ENCODE results near the gene OR2T35.

GRCh38 chr1:248627971-248628844 is 16.9 kb downstream of the OR2T35 start:
- TF ChIP-seq, protein P1, sequence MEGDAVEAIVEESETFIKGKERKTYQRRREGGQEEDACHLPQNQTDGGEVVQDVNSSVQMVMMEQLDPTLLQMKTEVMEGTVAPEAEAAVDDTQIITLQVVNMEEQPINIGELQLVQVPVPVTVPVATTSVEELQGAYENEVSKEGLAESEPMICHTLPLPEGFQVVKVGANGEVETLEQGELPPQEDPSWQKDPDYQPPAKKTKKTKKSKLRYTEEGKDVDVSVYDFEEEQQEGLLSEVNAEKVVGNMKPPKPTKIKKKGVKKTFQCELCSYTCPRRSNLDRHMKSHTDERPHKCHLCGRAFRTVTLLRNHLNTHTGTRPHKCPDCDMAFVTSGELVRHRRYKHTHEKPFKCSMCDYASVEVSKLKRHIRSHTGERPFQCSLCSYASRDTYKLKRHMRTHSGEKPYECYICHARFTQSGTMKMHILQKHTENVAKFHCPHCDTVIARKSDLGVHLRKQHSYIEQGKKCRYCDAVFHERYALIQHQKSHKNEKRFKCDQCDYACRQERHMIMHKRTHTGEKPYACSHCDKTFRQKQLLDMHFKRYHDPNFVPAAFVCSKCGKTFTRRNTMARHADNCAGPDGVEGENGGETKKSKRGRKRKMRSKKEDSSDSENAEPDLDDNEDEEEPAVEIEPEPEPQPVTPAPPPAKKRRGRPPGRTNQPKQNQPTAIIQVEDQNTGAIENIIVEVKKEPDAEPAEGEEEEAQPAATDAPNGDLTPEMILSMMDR (IDR thresholded peaks at IDR 0.05; ENCODE audit: extremely low read depth in 1 of 2, insufficient read depth in 1 of 2, low read depth in 1 of 2, low read length in 2 of 2): no peak
- TF ChIP-seq POLR2AphosphoS5 (IDR thresholded peaks at IDR 0.05; ENCODE audit: insufficient read depth, low read depth, low read length) (no peak), EZH2 (IDR thresholded peaks at IDR 0.05; ENCODE audit: borderline replicate concordance, low read depth, low read length, severe bottlenecking) (no peak), POLR2A (IDR thresholded peaks at IDR 0.05; ENCODE audit: low read depth, low read length) (no peak), JUN (IDR thresholded peaks at IDR 0.05; ENCODE audit: borderline replicate concordance, insufficient read depth, insufficient read length, low read depth) (no peak), FOS (IDR thresholded peaks at IDR 0.05; ENCODE audit: borderline replicate concordance, insufficient read depth, low read length) (no peak), MYC (IDR thresholded peaks at IDR 0.05; ENCODE audit: low read depth, low read length) (no peak), GATA2 (IDR thresholded peaks at IDR 0.05; ENCODE audit: insufficient read depth, insufficient read length, low read depth, low read length) (no peak)
- TF ChIP-seq, protein P2, sequence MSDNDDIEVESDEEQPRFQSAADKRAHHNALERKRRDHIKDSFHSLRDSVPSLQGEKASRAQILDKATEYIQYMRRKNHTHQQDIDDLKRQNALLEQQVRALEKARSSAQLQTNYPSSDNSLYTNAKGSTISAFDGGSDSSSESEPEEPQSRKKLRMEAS (IDR thresholded peaks at IDR 0.05; ENCODE audit: insufficient read depth, insufficient read length): no peak
